Stimulated activated CD4-positive, alpha-beta T cell treated with anti-CD3 and anti-CD28 coated beads, Interleukin-1b, Interleukin-23, amount 100 ng/mL, for 48 hours (primary cell): ENCODE results near the gene MUC5AC.
"Not testable (repeated sequence)": the region's sequence is repeated elsewhere in the genome, so short reads cannot be mapped to it uniquely, and the experiment has no call there.

ENCODE experiments used
- DNase-seq: peaks from one replicate; pipeline ENCODE4 v3.0.0-alpha.2; 2020

MUC5AC gene

DNA sequence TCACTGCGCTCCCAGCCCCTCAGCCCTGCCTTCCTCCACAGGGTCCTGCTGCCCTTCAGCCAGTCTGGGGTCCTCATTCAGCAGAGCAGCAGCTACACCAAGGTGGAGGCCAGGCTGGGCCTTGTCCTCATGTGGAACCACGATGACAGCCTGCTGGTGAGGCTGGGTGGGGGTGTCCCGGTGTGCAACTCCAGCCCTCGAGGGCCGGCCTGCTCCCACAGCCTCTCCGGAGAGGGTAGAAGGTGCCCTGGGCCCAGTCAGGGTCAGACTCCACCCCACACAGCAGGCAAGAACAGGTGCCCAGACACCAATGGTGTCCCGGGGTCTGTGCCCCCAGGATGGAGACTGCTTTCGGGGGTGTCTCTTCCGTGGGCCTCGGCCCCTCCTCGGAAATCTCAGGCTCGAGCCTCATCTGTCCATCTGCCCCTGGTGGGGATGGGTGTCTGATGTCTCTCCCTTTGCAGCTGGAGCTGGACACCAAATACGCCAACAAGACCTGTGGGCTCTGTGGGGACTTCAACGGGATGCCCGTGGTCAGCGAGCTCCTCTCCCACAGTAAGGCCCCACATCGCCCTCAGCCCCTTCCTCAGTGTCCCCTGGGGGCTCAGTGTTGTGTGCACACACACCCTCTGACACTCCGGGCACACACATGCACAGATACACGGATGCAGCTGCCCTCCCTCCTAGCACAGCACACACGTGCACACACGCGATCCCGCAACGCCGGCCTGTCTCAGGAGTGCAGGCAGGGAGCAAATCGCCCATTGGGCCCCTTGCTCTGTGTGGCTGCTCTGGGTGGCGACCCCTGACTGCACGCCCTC is 4.9 kb downstream of the MUC5AC start:
- DNase-seq = no peak

DNA sequence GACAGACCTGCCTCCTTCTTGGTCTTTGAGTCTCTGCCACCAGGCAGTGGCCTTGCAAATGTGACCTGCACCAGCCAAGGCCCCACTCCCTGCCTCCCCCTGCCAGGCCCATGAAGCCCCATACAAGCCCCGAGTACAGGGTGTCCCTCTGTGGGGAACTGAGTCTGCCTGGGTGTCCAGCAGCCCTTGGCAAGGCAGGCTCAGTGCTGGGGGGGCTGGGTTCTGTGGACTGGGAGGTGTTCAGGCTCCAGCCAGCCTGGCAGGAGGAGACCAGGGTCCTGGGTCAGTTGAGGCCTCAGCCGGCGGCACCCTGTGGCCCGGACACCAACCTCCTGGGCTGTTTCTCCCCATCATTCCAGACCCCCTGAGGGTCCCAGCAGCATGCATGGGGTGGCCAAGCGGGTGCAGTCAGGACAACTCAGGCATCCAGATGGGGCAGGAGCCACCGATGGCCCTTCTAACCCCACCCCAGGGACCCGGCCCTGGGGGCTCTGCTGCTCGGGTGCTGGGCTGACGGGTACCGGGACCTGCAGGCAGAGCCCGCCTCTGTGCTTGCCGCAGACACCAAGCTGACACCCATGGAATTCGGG is 5.7 kb downstream of the MUC5AC start:
- no peak for DNase-seq

DNA sequence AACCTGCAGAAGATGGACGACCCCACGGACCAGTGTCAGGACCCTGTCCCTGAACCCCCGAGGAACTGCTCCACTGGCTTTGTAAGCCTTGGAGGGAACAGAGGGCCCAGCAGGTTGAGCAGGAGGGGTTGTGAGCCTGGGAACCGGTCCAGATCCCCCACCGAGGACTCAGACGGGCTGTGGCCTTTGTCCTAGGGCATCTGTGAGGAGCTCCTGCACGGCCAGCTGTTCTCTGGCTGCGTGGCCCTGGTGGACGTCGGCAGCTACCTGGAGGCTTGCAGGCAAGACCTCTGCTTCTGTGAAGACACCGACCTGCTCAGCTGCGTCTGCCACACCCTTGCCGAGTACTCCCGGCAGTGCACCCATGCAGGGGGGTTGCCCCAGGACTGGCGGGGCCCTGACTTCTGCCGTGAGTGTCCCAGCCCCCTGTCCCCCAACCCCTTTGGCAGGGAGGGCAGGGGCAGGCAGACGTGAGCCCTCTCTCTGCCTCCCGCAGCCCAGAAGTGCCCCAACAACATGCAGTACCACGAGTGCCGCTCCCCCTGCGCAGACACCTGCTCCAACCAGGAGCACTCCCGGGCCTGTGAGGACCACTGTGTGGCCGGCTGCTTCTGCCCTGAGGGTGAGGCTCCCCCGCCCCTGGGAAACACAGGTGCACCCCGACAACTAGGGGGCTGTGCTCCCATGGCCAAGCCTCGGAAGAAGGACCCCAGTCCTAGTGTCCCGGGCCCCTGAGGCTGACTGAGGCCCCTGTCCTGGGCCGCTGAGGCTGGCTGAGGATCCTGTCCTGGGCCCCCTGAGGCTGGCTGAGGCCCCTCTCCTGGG is 6.4 kb downstream of the MUC5AC start:
- DNase-seq = no peak

DNA sequence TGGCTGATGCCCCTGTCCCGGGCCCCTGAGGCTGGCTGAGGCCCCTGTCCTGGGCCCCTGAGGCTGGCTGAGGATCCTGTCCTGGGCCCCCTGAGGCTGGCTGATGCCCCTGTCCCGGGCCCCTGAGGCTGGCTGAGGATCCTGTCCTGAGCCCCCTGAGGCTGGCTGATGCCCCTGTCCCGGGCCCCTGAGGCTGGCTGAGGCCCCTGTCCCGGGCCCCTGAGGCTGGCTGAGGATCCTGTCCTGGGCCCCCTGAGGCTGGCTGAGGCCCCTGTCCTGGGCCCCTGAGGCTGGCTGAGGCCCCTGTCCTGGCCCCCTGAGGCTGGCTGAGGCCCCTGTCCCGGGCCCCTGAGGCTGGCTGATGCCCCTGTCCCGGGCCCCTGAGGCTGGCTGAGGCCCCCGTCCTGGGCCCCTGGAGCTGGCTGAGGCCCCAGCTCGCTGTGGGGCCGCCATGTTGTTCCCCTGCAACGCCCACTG is 7.1 kb downstream of the MUC5AC start:
- DNase-seq = not testable (repeated sequence)

DNA sequence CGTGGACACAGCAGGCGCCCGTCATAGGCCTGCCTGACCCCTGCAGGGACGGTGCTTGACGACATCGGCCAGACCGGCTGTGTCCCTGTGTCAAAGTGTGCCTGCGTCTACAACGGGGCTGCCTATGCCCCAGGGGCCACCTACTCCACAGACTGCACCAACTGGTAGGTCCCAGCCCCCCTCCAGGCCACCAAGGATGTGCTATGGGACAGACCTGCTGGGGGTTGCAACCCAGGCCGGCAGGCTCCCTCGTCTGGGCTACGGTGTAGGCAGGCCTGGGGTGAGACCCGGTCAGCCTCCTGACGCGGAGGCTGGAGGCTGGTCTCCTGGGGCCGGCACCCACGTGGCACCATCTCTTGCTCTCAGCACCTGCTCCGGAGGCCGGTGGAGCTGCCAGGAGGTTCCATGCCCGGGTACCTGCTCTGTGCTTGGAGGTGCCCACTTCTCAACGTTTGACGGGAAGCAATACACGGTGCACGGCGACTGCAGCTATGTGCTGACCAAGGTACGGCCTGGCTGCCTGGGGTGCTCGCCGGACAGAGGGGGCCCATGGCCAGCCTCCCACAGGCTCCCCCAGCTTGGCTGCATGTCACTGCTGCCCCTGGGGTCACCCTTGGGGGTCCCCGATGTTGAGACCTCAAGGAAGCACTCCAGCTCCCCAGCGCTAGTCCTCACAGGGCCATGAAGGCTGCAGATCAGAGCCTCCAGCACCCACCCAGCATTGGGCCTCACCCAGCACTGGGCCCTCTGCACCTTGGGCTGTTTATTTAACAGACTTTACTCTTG is 7.7 kb downstream of the MUC5AC start:
- no peak for DNase-seq

DNA sequence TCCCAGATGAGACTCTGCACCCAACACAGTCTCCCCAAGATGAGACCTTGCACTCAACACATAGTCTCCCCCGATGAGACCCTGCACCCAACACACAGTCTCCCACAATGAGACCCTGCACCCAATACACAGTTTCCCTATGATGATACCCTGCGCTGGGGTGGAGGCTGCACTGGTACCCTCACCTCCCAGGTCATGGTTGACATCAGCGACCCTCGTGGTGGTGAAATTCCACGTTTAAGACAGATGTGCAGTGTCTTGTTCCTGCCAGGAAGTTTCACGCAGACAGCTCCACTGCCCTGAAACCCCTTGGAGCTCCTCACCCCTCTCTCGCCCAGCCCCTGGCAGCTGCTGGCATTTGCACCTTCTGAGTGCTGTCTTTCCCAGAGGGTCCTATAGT is 9.5 kb downstream of the MUC5AC start:
- no peak for DNase-seq

DNA sequence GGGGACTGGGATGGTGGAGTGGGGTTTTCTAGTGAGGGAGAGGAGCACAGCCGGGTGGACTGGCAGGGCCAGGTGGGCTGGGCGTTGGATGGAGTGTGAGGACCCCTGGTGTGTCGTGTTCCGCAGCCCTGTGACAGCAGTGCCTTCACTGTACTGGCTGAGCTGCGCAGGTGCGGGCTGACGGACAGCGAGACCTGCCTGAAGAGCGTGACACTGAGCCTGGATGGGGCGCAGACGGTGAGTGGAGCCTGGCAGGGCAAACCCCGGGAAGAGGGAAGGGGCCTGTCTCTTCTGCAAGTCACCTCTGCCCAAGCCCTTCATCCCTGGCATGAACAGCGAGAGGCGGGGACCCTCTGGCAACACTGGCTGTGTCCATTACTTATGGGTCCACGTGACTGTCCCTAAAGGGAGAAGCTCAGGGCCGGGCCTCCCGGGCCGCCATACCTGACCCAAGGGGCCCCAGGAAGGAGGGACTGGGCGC is 10.0 kb downstream of the MUC5AC start:
- no peak for DNase-seq

DNA sequence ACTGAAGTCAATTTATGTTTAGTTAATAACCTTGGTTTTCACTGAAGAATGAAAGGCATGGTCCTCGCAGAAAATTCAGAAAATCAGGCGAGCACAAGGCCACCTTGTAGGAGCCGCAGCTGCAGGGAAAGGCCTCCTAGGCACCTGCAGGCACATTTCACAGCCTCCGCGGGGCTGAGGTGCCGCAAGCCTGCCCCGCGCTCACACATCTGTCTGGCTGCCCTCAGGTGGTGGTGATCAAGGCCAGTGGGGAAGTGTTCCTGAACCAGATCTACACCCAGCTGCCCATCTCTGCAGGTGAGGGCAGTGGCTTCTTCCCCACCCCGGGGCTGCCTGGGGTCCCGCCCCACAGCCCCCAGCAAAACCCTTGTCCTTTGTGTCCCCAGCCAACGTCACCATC is 10.5 kb downstream of the MUC5AC start:
- no peak for DNase-seq

DNA sequence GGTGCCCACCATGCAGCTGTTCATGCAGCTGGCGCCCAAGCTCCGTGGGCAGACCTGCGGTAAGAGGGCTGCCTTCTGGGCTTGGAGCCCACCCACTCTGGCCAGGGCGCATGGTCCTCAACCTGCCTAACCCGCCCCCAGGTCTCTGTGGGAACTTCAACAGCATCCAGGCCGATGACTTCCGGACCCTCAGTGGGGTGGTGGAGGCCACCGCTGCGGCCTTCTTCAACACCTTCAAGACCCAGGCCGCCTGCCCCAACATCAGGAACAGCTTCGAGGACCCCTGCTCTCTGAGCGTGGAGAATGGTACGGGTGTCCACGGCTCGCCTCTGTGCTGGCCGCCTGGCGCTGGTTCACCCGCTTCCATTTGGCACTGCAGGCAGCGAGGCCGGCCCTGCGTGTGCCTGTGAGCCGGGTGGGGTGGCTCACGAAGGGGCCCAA is 11.0 kb downstream of the MUC5AC start:
- DNase-seq = no peak

DNA sequence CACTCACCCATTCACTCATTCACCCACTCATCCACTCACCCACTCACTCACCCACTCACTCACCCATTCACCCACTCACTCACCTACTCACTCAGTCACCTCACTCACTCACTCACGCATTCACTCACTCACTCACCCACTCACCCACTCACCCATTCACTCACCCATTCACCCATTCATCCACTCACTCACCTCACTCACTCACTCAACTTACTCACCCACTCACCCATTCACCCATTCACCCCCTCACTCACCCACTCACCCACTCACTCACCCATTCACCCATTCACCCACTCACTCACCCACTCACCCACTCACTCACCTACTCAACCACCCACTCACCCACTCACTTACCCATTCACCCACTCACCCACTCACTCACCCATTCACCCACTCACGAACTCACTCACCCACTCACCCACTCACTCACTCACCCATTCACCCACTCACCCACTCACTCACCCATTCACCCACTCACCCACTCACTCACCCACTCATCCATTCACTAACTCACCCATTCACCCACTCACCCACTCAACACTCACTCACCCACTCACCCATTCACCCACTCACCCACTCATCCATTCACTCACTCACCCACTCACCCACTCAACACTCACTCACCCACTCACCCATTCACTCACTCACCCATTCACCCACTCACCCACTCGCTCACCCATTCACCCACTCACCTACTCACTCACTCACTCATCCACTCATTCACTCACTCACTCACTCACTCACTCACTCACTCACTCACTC is 13.7 kb downstream of the MUC5AC start:
- DNase-seq = no peak

DNA sequence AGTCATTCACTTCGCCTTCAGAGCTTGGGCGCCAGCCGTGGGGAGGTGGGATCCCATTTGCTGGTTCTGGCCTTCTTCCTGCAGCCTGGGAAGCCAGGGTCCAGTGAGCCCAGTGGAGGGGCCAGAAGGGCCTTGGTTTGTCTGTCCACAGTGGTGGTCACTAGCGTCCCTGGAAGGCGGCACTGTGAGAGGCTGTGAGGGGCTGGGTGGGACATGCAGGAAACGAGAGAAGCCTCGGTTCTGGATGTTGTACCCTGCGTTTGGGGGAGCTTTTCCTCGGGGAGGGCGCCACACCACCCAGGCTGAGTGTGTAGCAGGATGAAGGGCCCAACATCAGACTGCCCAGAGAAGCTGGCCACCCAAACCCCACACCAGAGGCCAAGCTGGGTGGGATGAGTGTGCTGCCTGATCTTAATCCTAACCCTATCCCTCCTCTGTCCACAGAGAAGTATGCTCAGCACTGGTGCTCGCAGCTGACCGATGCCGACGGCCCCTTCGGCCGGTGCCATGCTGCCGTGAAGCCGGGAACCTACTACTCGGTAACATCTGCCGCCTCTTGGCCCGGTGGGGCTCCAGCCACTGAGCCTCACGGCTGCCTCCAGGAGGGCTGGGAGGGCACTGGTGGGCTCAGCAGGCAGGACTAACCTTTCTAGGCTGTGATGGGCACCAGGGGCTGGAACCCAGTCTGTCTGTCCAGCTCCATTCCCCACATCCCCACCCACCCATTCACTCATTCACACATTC is 14.4 kb downstream of the MUC5AC start:
- no peak for DNase-seq

DNA sequence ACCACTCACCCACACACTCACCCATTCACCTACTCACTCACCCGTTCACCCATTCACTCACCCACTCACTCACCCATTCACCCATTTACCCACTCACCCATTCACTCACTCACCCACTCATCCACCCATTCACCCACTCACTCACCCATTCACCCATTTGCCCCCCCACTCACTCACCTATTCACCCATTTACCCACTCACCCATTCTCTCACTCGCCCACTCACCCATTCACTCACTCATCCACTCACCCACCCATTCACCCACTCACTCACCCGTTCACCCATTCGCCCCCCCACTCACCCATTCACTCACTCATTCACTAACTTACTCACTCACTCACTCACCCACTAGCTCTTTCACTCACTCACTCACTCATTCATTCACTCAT is 15.0 kb downstream of the MUC5AC start:
- DNase-seq = no peak

DNA sequence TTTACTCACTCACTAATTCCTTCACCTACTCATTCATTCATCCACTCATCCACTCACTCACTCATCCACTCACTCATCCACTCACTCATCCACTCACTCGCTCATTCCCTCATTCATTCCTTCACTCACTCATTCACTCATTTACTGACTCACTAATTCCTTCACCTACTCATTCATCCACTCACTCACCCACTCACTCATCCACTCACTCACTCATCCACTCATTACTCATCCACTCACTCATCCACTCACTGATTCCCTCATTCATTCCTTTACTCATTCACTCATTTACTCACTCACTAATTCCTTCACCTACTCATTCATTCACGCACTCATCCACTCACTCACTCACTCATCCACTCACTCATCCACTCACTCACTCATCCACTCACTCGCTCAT is 15.6 kb downstream of the MUC5AC start:
- not testable (repeated sequence) for DNase-seq

DNA sequence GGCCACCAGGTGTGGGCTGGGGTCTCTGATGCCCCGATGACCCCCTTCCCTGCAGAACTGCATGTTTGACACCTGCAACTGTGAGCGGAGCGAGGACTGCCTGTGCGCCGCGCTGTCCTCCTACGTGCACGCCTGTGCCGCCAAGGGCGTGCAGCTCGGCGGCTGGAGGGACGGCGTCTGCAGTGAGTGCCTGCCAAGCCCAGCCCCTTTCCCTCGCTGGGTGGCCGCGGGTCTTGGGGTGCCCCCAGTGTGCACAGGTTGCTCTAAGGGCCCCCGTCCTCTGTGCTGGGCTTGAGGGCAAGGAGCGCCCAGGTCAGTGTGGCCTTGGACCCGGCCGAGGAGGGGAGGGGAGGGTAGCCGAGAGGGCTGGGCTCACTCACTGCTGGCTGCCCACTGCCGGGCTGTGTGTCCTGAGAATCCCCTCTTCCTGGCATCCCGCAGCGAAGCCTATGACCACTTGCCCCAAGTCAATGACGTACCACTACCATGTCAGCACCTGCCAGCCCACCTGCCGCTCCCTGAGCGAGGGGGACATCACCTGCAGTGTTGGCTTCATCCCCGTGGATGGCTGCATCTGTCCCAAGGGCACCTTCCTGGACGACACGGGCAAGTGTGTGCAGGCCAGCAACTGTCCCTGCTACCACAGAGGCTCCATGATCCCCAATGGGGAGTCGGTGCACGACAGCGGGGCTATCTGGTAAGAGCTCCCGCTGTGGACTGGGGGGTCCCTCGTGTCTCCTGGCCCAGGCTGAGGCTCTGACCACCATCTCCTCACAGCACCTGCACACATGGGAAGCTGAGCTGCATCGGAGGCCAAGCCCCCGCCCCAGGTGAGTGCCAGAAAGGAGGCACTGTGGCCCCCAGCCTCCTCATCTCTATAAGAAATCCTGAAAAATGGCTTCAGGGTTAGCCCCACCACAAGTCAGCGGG is 17.0 kb downstream of the MUC5AC start:
- DNase-seq = no peak

DNA sequence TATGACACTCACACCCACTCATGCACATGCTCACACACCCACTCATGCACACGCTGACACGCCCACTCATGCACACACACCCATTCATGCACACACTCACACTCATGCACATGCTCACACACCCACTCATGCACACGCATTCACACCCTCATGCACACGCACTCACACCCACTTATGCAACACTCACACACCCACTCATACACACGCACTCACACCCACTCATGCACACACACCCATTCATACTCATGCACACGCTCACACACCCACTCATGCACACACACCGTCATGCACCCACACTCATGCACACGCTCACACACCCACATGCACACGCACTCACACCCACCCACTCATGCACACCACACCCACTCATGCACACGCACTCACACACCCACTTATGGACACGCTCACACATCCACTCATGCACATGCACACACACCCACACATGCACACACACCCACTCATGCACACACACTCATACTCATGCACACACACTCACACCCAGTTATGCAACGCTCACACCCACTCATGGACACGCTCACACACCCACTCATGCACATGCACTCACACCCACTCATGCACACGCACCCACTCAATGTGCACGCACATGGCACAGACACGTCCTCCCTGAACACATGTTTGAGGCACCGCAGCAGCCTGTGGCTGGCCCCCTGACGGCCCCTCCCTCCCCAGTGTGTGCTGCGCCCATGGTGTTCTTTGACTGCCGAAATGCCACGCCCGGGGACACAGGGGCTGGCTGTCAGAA is 17.9 kb downstream of the MUC5AC start:
- no peak for DNase-seq

DNA sequence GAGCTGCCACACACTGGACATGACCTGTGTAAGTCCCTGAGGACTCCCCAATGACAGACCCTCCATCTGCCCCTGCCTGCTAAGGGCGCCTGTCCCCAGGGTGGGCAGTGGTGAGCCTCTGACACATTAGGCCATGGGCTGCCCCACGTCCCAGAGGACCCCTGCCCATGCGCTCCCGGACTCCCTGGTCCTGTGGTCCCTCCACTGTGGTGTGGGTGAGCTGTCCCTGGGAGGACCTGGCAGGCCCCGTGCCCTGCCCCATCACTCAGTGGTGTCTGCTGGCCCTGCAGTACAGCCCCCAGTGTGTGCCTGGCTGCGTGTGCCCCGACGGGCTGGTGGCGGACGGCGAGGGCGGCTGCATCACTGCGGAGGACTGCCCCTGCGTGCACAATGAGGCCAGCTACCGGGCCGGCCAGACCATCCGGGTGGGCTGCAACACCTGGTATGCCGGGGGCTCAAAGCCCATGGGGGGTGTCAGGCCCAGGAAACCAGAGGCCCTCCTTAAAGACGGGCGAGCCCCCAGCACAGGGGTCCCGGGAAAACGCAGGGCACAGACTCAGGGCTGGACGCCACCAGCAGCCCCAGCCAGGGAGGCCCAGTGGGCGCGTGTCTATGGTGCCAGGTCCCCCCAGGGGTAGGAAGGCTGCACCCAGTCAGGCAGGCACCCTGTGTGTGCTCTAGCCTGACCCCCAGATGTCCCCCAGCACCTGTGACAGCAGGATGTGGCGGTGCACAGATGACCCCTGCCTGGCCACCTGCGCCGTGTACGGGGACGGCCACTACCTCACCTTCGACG is 18.7 kb downstream of the MUC5AC start:
- DNase-seq = no peak

DNA sequence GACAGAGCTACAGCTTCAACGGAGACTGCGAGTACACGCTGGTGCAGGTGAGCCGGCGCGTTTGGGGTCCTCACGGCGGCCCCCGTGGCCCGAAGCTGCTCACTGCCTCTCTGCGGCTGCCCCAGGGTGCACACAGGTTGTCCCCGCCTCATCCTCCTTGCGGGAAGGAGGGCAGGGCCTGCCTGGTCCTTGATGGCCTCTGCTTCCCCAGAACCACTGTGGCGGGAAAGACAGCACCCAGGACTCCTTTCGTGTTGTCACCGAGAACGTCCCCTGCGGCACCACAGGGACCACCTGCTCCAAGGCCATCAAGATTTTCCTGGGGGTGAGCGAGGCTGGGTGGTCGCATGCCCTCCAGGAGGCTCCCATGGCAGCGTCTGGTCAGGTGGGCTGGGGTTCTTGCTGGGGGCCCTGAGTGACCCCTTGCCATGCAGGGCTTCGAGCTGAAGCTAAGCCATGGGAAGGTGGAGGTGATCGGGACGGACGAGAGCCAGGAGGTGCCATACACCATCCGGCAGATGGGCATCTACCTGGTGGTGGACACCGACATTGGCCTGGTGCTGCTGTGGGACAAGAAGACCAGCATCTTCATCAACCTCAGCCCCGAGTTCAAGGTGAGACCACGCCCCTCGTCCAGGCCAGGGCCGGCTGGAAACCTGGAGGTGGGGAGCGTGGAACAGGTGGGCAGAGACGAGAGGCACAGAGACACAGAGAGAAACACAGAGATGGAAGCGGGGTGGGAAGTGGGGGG is 19.4 kb downstream of the MUC5AC start:
- no peak for DNase-seq

DNA sequence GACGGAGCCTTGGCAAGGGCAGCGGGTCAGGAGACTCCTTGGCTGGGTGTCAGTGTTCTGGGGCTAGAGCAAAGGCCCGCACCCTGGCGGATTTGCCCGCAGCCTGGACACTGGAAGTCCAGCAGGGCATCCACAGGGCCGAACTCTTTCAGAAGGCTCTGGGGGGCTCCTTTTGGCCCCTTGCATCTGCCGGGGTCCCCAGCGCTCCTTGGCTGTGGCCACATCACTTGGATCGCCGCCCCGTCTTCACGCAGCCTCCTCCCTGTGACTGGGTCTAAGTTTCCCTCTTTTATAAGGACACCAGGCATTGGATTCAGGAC is 20.0 kb downstream of the MUC5AC start:
- DNase-seq = no peak
